NOMO-1 (cell line): ENCODE data around the gene TFAP2E.
"Not testable (repeated sequence)": the region's sequence is repeated elsewhere in the genome, so short reads cannot be mapped to it uniquely, and the experiment has no call there.

Experiments
- DNase-seq, 2 experiments: peaks; one replicate each; lab custom pipeline; 2025; ENCODE audit not compliant: unreplicated experiment in 2 of 2; lab: John Stamatoyannopoulos, UW

TFAP2E gene

DNA sequence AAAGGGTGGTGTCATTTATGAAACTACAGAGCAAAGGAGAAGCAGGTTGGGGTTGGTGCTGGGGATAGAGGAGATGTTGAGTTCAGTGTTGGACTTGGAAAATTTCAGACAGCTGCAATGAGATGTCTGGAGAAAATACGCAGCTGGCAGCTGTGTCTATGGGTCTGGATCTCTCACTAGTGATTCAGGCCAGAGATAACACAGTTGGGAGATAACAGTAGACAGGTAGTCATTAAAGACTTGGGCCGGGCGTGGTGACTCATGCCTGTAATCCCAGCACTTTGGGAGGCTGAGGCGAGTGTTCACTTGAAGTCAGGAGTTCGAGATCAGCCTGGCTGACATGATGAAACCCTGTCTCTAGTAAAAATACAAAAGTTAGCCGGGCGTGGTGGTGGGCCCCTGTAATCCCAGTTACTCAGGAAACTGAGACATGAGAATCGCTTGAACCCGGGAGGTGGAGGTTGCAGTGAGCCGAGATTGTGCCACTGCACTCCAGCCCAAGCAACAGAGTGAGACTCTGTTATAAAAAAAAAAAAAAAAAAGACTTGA lies 2.5 kb upstream of the TFAP2E start:
- no peak for DNase-seq

DNA sequence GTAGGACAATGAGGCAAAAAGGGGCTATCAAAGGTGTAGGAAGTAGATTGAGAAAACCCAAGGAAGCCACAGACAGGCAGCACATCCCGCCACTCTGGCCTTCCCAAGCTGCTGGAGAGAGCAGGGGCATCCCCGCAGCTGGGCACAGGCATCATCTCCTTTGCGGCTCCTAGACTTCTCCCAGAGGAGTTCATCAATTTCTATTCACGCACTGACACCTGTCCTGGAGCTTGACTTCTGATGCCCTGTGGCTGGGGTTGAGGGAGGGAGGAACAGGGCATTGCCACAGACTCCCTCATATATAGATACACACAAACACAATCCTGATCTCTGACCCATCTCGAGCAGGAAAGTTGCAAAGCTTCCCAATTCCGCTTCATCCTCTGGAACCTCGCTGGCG lies 1.9 kb upstream of the TFAP2E start:
- DNase-seq, result no peak

DNA sequence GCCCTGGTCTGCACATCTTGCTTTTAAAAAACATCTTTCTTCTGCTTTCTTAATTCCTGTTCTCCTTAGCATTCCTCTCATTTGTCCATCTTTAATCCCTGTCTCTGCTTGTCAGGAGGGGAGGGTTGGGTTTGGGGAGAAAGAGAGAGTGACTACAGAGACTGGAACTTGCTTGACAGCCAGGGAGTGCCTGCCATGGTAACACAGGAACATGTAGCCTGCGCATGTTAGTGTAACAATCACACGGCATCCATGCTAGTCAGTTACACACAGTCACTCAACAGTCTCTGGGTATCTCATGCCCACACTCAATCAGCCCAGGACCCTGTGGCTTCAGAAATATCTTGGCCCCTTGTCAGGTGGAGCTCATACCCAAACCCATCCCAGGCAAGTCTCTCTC lies 818 bp upstream of the TFAP2E start:
- no peak for DNase-seq

DNA sequence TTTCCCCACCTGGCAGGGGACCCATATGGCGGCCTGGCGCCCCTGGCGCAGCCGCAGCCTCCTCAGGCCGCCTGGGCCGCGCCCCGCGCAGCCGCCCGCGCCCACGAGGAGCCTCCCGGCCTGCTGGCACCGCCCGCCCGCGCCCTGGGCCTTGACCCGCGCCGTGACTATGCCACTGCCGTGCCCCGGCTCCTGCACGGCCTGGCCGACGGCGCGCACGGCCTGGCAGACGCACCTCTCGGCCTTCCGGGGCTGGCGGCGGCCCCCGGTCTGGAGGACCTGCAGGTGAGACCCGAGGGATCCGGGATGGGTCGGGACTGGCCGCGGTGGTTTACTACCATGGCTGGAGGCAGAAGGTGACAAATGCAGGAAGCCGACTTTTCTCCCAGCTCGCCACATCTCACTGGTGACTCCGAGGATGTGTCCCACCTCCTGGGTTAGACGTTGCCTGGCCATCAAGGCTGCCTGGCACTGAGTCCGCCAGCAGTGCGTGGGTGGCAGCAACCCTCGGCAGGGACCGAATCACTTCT lies 1.1 kb downstream of the TFAP2E start:
- DNase-seq, result no peak

DNA sequence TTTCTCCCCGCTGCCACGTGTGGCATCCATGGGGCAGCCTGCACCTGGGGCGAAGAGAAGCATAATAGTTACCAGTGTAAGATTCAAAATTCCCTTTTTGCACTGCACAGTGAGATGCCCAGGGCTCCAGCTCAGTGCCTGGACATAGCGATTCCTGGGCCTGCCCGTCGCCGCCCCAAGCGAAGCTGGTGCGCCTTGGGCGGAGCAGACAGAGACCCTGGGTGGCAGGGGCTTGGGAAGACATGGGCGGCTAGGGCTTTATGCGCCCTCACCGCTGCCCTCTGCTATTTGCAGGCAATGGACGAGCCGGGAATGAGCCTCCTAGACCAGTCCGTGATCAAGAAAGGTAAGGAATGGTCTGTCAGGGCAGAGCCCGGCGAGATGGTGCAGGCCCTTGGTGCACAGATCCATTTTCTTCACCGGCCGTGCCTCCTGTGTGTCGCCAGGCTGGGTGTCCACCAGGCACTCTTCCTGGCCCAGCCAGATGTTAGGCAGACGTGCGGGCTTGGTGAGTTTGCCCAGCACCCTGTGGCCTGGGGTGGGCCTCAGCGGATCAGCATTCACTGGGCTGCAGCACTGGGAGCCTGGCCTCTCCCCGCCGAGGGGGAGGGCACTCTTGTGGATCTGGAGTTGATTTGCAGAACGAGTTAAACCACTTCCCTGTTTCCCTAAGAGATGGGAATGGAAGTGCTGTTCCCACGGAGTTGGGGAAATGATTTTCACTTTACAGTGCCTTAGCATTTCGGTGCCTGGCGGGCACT lies 1.7 kb downstream of the TFAP2E start:
- no peak for DNase-seq

DNA sequence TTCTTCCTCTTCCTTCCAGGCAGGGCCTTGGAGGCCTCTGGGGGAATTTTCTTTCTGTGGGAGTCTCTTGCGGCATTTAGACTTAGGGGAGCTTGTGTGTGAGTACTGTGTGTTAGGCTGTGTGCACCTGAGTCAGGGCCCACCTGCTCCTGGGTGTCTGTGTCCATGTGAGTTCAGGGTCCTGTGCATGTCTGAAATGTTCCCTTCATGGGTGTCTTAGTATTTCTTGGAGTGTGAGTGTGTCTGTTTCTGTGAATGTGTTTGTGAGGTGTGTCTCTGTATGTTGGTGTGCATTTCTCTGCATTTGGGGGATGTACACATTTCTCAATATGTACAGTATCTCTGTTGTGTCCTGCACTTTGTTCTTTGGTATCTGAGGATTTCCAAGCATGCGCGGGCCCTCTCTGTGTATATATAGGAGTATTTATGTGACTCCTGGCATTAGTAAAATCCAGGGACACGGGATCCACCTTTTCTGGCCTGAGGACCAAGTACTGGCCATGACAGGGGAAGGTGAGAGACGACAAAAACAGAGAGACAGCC lies 2.4 kb downstream of the TFAP2E start:
- DNase-seq, result no peak

DNA sequence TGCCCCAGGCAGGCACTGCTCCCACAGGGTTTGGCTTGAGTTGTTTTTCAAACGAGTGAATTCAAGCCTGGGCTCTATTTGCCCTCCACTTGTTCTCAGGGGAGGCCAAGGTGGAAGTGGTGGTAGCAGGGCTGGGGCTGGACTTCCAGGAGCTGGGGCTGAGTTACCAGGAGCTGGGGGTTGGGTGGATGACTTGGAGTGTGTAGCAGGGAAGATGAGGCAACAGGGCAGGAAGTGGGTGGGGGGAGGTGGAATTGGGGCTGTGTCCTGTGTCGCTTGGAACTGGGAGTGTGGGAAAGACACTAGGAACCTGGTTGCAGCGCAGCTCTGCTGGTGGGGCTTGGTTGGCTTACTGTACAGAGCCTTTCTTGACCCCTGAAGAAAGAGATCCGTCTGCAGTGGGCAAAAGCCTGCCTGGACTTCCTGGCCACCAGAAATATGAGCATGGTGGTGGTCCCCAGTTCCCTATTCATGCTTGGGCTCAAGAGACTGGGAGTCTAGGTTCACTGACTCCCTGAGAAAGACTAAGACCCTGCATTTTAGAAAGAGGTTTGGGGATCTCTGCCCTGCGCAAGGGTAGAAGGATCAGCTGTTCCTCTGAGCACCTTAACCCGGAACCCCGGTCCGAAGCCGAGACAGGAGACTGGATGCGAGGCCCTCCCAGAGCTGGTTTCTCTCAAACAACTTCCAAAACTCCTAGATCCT lies 3.1 kb downstream of the TFAP2E start:
- DNase-seq, result no peak

DNA sequence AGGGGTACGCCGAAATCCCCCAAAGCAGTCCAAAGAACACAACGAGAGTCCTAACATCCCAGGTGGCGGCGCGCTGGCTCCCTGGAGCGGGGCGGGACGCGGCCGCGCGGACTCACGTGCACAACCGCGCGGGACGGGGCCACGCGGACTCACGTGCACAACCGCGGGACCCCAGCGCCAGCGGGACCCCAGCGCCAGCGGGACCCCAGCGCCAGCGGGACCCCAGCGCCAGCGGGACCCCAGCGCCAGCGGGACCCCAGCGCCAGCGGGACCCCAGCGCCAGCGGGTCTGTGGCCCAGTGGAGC lies 3.6 kb downstream of the TFAP2E start:
- DNase-seq, result not testable (repeated sequence)

DNA sequence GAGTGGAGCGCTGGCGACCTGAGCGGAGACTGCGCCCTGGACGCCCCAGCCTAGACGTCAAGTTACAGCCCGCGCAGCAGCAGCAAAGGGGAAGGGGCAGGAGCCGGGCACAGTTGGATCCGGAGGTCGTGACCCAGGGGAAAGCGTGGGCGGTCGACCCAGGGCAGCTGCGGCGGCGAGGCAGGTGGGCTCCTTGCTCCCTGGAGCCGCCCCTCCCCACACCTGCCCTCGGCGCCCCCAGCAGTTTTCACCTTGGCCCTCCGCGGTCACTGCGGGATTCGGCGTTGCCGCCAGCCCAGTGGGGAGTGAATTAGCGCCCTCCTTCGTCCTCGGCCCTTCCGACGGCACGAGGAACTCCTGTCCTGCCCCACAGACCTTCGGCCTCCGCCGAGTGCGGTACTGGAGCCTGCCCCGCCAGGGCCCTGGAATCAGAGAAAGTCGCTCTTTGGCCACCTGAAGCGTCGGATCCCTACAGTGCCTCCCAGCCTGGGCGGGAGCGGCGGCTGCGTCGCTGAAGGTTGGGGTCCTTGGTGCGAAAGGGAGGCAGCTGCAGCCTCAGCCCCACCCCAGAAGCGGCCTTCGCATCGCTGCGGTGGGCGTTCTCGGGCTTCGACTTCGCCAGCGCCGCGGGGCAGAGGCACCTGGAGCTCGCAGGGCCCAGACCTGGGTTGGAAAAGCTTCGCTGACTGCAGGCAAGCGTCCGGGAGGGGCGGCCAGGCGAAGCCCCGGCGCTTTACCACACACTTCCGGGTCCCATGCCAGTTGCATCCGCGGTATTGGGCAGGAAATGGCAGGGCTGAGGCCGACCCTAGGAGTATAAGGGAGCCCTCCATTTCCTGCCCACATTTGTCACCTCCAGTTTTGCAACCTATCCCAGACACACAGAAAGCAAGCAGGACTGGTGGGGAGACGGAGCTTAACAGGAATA lies 4.2 kb downstream of the TFAP2E start:
- peak; percentile 69 to 80 for DNase-seq

DNA sequence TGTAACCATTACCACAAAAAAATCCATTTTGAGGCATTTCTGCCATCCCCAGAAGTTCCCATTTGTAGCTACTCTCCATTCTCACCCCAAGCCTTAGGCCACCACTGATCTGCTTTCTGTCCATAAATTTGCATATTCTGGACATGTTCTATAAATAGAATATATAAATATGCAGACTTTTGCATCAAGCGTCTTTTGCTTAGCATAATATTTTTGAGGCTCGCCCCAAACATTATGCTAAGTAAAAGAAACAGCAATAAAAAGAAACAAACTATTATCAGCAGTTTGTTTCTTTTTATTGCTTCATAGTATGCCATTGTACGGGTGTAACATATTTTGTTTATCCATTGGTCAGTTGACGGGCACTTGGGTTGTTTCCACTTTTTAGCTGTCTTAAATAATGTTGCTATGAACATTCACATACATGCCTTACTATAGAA lies 7.9 kb downstream of the TFAP2E start:
- no peak for DNase-seq

DNA sequence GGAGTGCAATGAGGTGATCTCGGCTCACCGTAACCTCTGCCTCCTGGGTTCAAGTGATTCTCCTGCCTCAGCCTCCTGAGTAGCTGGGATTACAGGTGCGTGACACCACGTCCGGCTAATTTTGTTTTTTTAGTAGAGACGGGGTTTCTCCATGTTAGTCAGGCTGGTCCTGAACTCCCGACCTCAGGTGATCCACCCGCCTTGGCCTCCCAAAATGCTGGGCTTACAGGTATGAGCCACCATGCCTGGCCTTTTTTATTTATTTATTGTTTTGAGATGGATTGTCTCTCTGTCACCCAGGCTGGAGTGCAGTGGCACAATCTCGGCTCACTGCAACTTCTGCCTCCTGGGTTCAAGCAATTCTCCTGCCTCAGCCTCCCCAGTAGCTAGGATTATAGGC lies 8.5 kb downstream of the TFAP2E start:
- DNase-seq, result not testable (repeated sequence)

DNA sequence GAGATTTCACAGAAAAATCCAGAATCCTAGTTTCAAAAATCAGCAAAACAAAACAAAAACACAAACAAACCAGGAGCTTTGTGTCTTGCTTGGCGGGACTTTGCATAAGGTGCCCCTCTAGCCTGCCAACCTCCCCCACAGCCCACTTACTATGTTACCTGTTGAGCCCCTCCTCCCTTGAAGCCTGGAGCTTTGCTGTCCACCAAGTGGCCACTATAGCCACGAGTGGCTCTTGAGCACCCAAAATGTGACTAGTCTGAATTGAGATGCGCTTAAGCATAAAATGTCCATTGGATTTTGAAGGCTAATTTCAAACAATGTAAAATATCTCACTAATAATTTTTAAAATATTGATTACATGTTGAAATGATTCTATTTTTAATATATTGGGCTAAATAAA lies 12.2 kb downstream of the TFAP2E start:
- DNase-seq, result no peak

DNA sequence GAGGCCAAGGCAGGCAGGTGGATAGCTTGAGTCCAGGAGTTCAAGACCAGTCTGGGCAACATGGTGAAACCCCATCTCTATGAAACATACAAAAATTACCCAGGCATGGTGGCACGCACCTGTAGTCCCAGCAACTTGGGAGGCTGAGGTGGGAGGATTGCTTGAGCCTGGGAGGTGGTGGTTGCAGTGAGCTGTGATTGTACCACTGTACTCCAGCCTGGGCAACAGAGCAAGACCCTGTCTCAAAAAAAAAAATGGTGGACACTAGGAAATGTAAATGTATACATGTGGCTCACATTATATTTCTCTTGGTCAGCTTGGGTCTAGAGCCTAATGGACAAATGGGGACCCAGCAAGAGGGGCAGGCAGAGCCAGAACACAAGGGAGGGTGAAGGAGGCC lies 12.7 kb downstream of the TFAP2E start:
- not testable (repeated sequence) for DNase-seq

DNA sequence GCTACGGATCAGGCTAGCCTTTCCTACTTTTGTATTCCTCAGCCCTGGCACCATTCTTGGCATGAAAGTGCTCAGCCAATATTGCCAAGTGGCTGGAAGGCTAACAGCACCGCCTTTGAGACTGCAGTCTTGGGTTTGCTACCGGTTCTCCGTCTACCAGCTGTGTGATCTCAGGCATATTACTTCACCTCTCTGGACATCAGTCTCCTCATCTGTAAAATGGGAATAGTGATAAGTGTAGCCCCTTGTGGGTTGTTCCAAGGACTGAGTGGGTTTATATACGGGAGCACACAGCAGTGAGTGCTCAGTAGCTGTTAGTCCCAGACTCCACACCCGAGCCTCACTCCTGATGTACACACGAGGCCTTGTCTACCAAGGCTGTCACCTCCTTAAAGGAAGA lies 13.7 kb downstream of the TFAP2E start:
- DNase-seq, result no peak

DNA sequence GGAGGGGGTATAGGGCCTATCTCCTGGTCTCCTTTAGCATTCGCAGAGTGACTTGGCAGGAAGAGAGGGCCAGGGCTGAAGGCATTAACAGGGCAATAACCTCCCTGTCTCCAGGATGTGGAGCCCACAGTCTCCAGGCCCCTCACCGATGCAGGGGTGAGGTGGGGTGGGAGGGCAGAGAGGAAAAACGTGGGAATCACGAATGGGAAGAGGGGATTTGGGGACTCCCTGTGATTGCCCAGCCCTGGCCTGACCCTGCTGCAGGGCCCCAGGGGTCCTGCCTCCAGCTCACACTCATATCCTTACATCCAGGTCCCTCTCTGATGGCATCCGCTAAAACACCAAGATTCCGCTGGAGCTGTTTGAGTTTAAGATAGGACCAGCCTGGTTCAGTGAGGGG lies 14.6 kb downstream of the TFAP2E start:
- DNase-seq, result no peak

DNA sequence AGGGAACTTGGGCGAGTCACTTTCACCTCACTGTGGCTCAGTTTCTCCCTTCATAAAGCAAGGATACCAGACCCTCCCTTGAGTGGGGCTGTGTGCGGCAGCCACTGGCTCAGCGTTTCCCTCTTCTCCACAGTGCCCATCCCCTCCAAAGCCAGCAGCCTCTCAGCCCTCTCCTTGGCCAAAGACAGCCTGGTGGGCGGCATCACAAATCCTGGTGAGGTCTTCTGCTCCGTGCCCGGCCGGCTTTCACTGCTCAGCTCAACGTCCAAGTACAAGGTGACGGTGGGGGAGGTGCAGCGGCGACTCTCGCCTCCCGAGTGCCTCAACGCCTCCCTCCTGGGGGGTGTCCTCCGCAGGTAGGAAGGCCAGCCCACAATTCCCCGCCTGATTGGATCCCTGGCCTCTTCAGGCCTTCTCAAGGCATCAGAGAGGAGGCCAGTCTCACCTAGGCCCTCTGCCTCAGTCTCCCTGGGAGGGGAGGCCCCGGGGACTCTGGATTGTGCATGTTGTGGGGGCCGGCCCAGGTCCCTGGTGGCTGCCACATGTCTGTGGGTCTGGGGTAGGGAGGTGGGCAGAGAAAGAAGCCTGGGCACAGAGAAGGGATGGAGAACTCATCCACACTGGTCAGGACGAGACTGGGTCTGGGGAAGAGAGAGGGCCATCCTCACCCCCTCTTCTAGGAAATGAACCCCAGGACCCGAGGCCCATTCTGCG lies 15.2 kb downstream of the TFAP2E start:
- no peak for DNase-seq

DNA sequence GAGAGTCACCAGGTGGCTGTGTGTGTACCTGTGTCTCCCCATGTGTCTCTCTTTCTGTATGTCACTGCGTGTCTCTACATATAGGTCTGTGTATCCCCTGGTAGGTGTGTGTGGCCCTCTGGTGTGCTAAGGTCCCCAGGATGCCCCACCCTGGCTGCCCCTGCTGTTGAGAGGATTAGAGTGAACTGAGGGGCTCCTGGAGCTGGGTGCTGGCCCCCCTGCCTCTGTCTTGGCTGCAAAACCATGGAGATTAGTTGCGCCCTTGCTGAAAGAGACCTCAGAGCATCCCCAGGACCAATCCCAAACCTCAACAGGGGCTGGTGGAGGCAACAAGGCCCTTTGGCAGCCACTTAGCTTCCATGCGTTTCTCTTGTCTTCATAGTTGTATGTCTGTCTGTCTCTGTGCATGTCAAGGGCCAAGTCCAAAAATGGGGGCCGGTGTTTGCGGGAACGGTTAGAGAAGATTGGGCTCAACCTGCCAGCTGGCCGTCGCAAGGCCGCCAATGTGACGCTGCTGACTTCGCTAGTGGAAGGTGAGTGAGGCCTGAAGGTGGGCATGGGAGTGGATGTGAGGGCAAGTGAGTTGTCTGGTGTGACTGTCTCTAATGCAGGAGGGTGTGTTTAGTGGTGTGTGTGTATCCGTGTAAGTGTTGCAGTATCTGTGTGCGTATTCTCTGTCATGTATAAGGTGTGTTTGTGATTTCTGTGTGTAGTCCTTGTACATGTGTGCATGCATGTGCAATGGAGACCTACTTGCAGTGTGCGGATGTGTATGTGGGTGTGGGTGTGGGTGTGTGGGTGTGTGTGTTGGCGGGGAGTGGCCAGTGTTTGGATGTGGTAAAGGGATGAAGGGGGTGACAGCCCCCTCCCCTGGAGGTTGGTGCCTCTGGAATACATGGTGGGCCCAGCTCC lies 16.7 kb downstream of the TFAP2E start:
- DNase-seq, result no peak

DNA sequence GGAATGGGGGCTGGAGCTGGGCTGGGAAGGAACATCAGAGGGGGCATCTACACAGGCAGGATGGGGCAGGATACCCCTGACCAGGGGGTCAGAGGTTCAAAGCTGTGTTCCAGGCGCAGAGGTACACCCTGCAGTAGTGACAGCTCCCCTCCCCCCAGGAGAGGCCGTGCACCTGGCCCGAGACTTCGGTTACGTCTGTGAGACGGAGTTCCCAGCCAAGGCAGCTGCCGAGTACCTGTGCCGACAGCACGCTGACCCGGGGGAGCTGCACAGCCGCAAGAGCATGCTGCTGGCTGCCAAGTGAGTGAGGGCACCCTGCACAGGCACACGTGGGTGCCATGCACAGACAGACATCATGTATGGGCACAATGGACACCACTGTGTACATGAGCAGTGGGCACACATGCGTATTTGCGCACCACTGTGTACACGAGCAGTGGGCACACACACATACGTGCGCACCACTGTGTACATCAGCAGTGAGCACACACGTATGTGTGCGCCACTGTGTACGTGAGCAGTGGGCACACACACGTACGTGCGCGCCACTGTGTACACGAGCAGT lies 17.4 kb downstream of the TFAP2E start:
- no peak for DNase-seq

DNA sequence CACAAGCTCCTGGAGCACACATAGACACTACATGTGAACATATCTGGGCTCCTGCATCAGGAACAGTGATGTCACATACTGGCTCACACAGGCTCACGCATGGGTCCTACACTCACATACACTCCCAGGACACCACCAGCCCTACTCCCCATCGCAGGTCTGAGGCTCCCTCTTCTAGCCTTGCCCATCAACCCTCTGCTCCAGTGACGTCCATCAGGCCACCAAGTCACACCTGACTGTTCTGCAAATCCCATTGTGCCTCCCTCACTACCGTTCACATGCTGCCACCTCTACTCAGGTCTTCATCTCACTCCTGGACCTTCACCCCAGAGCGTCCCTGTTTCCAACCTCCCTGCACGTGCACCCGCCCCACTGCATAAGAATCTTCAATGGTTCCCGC lies 18.1 kb downstream of the TFAP2E start:
- no peak for DNase-seq
